Neuronal stem cell (in vitro differentiated cells): ENCODE measurements around the gene MYL6B.

ENCODE experiments used
- DNase-seq: peaks from one replicate; pipeline ENCODE4 v3.0.0-alpha.2; 2013; ENCODE audit warnings: low spot score
- H2AFZ ChIP-seq: one replicate; pipeline ENCODE4 v1.6.1; 2013; ENCODE audit warnings: mild to moderate bottlenecking, low read length, inconsistent platforms
- H2AK5ac ChIP-seq: 2 replicates; pipeline ENCODE4 v1.6.1; 2013; ENCODE audit warnings: low read depth, mild to moderate bottlenecking, inconsistent platforms, low read length, moderate library complexity, mixed read lengths
- H2BK120ac ChIP-seq: 2 replicates; pipeline ENCODE4 v1.6.1; 2013; ENCODE audit warnings: low read depth, mild to moderate bottlenecking, inconsistent platforms, low read length, moderate library complexity, mixed read lengths
- H2BK12ac ChIP-seq: one replicate; pipeline ENCODE4 v1.6.1; 2013; ENCODE audit warnings: low read length, inconsistent platforms
- H2BK15ac ChIP-seq: 2 replicates; pipeline ENCODE4 v1.6.1; 2013; ENCODE audit warnings: mild to moderate bottlenecking, low read length, inconsistent platforms, mixed read lengths
- H2BK5ac ChIP-seq: one replicate; pipeline ENCODE4 v1.6.1; 2013; ENCODE audit warnings: inconsistent platforms, mild to moderate bottlenecking, low read length, moderate library complexity
- H3K14ac ChIP-seq: one replicate; pipeline ENCODE4 v1.6.1; 2013; ENCODE audit warnings: low read length, inconsistent platforms
- H3K18ac ChIP-seq: 2 replicates; pipeline ENCODE4 v1.6.1; 2013; ENCODE audit warnings: low read length, inconsistent platforms
- H3K23ac ChIP-seq: 2 replicates; pipeline ENCODE4 v1.6.1; 2013; ENCODE audit warnings: low read depth, mild to moderate bottlenecking, mixed read lengths, low read length, inconsistent platforms; ENCODE audit not compliant: poor library complexity
- H3K27ac ChIP-seq: replicated peaks from 3 replicates; pipeline ENCODE4 v1.5.1; 2013; ENCODE audit warnings: low read length, inconsistent platforms
- H3K27me3 ChIP-seq, 3 experiments: 2 replicates each; pipeline ENCODE4 v1.6.1; 2013; ENCODE audit warnings: low read length in 3 of 3, mild to moderate bottlenecking in 2 of 3, inconsistent platforms in 1 of 3, low read depth in 1 of 3, mixed read lengths in 1 of 3, moderate library complexity in 1 of 3; ENCODE audit not compliant: control insufficient read depth in 3 of 3, insufficient read depth in 3 of 3
- H3K36me3 ChIP-seq, 2 donors: replicated peaks in 1 of 2; 2 replicates each; pipeline ENCODE4 v1.6.1; 2013; ENCODE audit warnings: low read length in 2 of 2; ENCODE audit not compliant: control insufficient read depth in 2 of 2, insufficient read depth in 2 of 2
- H3K4ac ChIP-seq: 2 replicates; pipeline ENCODE4 v1.6.1; 2013; ENCODE audit warnings: inconsistent platforms, mild to moderate bottlenecking, low read length, moderate library complexity
- H3K4me1 ChIP-seq, 2 donors: 1 replicate in 1 of 2; 2 replicates in 1 of 2; pipeline ENCODE4 v1.6.1; 2013; ENCODE audit warnings: low read length in 2 of 2, low read depth in 1 of 2; ENCODE audit not compliant: control insufficient read depth in 2 of 2, insufficient read depth in 1 of 2
- H3K4me2 ChIP-seq: one replicate; pipeline ENCODE4 v1.6.1; 2013; ENCODE audit warnings: mild to moderate bottlenecking, low read length, inconsistent platforms; ENCODE audit not compliant: insufficient read depth, poor library complexity, severe bottlenecking
- H3K4me3 ChIP-seq, 2 donors: 2 replicates each; pipeline ENCODE4 v1.5.1; 2013; ENCODE audit warnings: low read length in 2 of 2, mild to moderate bottlenecking in 2 of 2, inconsistent platforms in 1 of 2, moderate library complexity in 1 of 2
- H3K79me1 ChIP-seq: one replicate; pipeline ENCODE4 v1.6.1; 2013; ENCODE audit warnings: low read depth, mild to moderate bottlenecking, inconsistent platforms, low read length, moderate library complexity
- H3K9ac ChIP-seq: one replicate; pipeline ENCODE4 v1.6.1; 2013; ENCODE audit warnings: mild to moderate bottlenecking, low read depth, low read length, inconsistent platforms; ENCODE audit not compliant: poor library complexity
- H3K9me3 ChIP-seq, 2 donors: replicated peaks in 1 of 2; 2 replicates each; pipeline versions ENCODE3 to v1.6.1; 2013; ENCODE audit warnings: low read length in 2 of 2, mild to moderate bottlenecking in 2 of 2, inconsistent platforms in 1 of 2, low read depth in 1 of 2, mixed read lengths in 1 of 2, moderate library complexity in 1 of 2; ENCODE audit not compliant: control insufficient read depth in 2 of 2, insufficient read depth in 1 of 2
- H4K8ac ChIP-seq: one replicate; pipeline ENCODE4 v1.6.1; 2013; ENCODE audit warnings: low read depth, mild to moderate bottlenecking, inconsistent platforms, low read length, moderate library complexity
- H4K91ac ChIP-seq: one replicate; pipeline ENCODE4 v1.6.1; 2013; ENCODE audit warnings: low read length, low read depth, mild to moderate bottlenecking, inconsistent platforms; ENCODE audit not compliant: poor library complexity
- WGBS, 2 donors: extraction: QIAGEN DNeasy Blood & Tissue Kit; methylation state at CpG; one replicate each; pipeline ENCODE4 v1.1.7; 2013; ENCODE audit warnings: missing lambda C conversion rate in 2 of 2, mixed read lengths in 1 of 2; ENCODE audit not compliant: insufficient read length in 2 of 2, insufficient replicate concordance in 1 of 2; ENCODE audit errors: extremely low coverage in 2 of 2; 5-methylcytosine and 5-hydroxymethylcytosine counted together

The MYL6B gene

DNA sequence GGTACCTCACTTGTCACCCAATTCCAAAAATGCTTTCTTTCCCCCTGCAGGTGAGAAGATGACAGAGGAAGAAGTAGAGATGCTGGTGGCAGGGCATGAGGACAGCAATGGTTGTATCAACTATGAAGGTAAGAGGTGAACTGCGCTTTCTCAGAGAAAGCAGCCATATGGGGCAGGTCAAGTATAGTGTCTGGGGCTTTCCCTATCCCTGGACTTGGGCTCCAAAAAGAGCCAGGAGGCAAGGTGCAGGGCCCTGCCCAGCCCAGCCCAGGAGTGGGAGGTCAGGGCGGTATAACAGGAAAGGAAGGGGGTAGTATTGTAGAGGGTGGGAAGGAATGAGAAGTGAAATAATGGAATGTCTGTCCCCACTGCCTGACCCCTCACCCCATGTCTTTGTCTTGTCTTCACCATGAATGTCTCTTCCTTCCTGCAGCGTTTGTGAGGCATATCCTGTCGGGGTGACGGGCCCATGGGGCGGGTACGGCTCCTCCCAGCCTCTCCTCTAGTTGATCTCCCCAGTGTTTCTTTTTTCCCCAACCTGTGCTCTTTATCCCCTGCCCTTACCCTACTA is 7.9 kb downstream of the MYL6B start:
- Histone ChIP-seq H3K14ac (no peak overlapping the region), H3K4ac (no peak overlapping the region), H2BK15ac (no peak overlapping the region), H2BK120ac (no peak overlapping the region), H3K9me3 (no peaks in the 10 kb centered on the region), H2AFZ (no peak overlapping the region), H4K91ac (no peak overlapping the region), H2BK5ac (no peak overlapping the region), H2BK12ac (no peak overlapping the region), H2AK5ac (no peak overlapping the region), H3K79me1 (no peaks in the 10 kb centered on the region), H4K8ac (no peak overlapping the region), H3K9ac (no peak overlapping the region), H3K27me3 (no peaks in the 10 kb centered on the region), H3K36me3 (peaks cover 38 to 70% of the 10 kb centered on the region in 2 donors), H3K4me2 (peak overlapping the region; percentile 41), H3K4me1 (peaks cover 27 to 40% of the 10 kb centered on the region in 2 donors), H3K4me3 (peak overlapping the region; percentile 2 to 85), H3K23ac (no peak overlapping the region), H3K27ac (peak overlapping the region; percentile 20), H3K18ac (no peak overlapping the region)
- no peak for DNase-seq
- WGBS, 2 donors: no CpG with 5 or more reads among the region's 7 CpGs

DNA sequence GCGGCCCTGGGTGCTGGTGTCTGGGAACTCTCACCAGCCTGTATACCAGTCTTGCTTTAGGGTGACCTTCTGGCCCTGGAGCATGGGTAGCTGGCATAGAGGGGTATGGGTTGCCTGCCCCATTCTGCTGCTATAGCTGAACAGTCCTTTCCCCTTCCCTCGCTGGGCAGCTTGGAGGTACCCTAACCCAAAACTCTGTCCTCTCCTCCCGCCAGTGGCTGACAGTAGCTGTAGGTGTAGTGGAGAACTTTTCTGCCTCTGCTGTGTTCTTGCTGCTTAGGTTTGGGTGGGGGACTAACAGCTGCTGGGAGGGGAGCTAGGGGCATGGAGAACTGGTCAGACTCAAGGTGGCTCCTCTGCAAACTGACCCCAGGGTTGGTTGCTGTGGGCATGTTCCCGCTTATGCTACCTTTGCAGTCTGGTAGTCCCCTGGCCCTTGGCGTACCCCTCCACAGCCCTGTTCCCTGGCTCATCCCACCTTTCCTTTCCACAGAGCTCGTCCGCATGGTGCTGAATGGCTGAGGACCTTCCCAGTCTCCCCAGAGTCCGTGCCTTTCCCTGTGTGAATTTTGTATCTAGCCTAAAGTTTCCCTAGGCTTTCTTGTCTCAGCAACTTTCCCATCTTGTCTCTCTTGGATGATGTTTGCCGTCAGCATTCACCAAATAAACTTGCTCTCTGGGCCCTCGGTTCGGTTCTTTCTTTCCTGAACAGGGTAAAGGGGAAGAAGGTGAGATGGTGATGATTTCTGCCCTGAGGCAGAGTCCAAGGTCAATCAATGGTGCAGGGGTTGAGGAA is 8.7 kb downstream of the MYL6B start:
- peak overlapping the region; percentile 58 for H3K27ac ChIP-seq
- peaks cover 38 to 70% of the 10 kb centered on the region in 2 donors for H3K36me3 ChIP-seq
- H4K8ac ChIP-seq: no peak overlapping the region
- H3K14ac ChIP-seq: no peak overlapping the region
- H2BK5ac ChIP-seq: no peak overlapping the region
- H3K4me2 ChIP-seq: peak overlapping the region; percentile 47
- H3K79me1 ChIP-seq: peaks cover 3% of the 10 kb centered on the region
- H4K91ac ChIP-seq: no peak overlapping the region
- H2BK120ac ChIP-seq: no peak overlapping the region
- H2AFZ ChIP-seq: no peak overlapping the region
- no peak for DNase-seq
- no peak overlapping the region for H3K23ac ChIP-seq
- no peak overlapping the region for H2BK12ac ChIP-seq
- peak overlapping the region in 1 of 2 donors; percentile 58 for H3K4me3 ChIP-seq
- no peak overlapping the region for H2BK15ac ChIP-seq
- WGBS, 2 donors: no CpG with 5 or more reads among the region's 11 CpGs
- no peak overlapping the region for H3K18ac ChIP-seq
- no peak overlapping the region for H2AK5ac ChIP-seq
- no peaks in the 10 kb centered on the region for H3K27me3 ChIP-seq
- peaks cover 27 to 40% of the 10 kb centered on the region in 2 donors for H3K4me1 ChIP-seq
- H3K9ac ChIP-seq: peak overlapping the region; percentile 18
- no peaks in the 10 kb centered on the region for H3K9me3 ChIP-seq
- no peak overlapping the region for H3K4ac ChIP-seq

DNA sequence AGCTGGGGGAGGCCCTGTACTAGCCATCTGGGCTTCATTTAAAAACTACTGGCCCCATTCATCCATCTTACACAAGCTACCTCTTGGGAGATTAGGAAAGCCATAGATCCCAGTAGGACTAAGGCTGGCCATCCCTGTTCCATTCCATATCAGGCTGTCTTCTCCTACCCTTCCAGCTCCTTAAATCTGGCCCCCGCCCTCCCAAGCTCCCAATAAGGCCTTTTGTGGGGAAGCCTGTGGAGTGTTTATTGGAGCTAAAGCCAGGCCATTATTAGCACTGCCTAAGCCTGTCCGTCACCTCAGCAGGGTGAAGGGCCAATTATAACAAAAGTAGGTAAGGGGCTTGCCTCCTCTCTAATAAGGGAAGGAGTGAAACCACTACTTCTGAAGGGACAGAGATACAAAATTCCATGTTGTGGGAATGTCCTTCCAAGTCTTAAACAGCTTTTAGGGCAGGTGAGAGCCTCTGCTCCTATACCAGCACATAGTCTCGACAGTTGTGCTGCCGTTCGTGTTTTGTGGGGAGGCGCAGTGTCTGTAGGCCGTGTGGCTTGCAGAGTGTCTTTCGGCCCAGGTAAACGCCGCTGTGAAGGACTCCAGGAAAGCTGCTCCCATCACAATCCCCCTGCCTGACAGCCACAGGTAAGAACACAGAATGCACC is 9.4 kb downstream of the MYL6B start:
- Histone ChIP-seq H2AK5ac (no peak overlapping the region), H3K79me1 (peaks cover 3% of the 10 kb centered on the region), H3K18ac (no peak overlapping the region), H3K4me3 (no peak overlapping the region), H2BK15ac (no peak overlapping the region), H4K91ac (no peak overlapping the region), H2BK12ac (no peak overlapping the region), H3K14ac (no peak overlapping the region), H3K9me3 (no peaks in the 10 kb centered on the region), H2AFZ (no peak overlapping the region), H3K4me2 (peak overlapping the region; percentile 28), H3K27ac (peak overlapping the region; percentile 67), H2BK5ac (no peak overlapping the region), H2BK120ac (no peak overlapping the region), H3K27me3 (no peaks in the 10 kb centered on the region), H4K8ac (no peak overlapping the region), H3K4me1 (peaks cover 27 to 40% of the 10 kb centered on the region in 2 donors), H3K23ac (no peak overlapping the region), H3K4ac (no peak overlapping the region), H3K36me3 (peaks cover 40 to 76% of the 10 kb centered on the region in 2 donors), H3K9ac (no peak overlapping the region)
- WGBS, 2 donors: no CpG with 5 or more reads among the region's 10 CpGs
- DNase-seq: no peak
